ENCODE data around the gene IL17B. TPM values are rescaled to one million over a fixed set of nuclear protein-coding genes. Genes with fewer than 3 reads are reported as not detected.

Gene IL17B
- total RNA-seq, 2 donors from 2014 or later, result not detected

GRCh38 chr5:149407323-149408251, 28.5 kb upstream of the IL17B start:
- Histone ChIP-seq H3K9me3 (ENCODE audit: control insufficient read depth, low read length) (no peaks in the 10 kb centered on the region), H3K4me3 (ENCODE audit: low read length) (no peak overlapping the region), H3K27me3 (ENCODE audit: control insufficient read depth, insufficient read depth, low read length, poor library complexity, severe bottlenecking) (no peaks in the 10 kb centered on the region), H3K36me3 (ENCODE audit: control insufficient read depth, insufficient read depth, low read length) (no peaks in the 10 kb centered on the region), H3K4me1 (ENCODE audit: control insufficient read depth, insufficient read depth, low read length) (peaks cover 11% of the 10 kb centered on the region), H3K27ac (ENCODE audit: low read depth, low read length) (no peak overlapping the region), H3K9ac (ENCODE audit: extremely low read depth, low read length, poor library complexity, severe bottlenecking) (no peak overlapping the region)
- no peak for DNase-seq
- no peaks in the 10 kb centered on the region for H3K9me3 Mint-ChIP-seq
- peak overlapping the region; percentile 8 for H3K4me3 Mint-ChIP-seq
- H3K27ac Mint-ChIP-seq, result no peak overlapping the region
- TF ChIP-seq CTCF (conservative IDR thresholded peaks at IDR 0.05), result no peak
- 92 to 94% methylated on average over 9 to 11 of the region's 11 CpGs for WGBS, 2 experiments (ENCODE audit: insufficient coverage in 1 of 2, insufficient read length in 1 of 2)
- H3K4me1 Mint-ChIP-seq, result peaks cover 42% of the 10 kb centered on the region
- H3K27me3 Mint-ChIP-seq (ENCODE audit: insufficient read depth), result no peaks in the 10 kb centered on the region
- H3K36me3 Mint-ChIP-seq (ENCODE audit: low read depth), result no peaks in the 10 kb centered on the region

- H3K4me3 ChIP-seq (ENCODE audit: low read length), result no peak overlapping the region
- H3K27ac Mint-ChIP-seq, result no peak overlapping the region
- no peaks in the 10 kb centered on the region for H3K9me3 ChIP-seq (ENCODE audit: control insufficient read depth, low read length)
- no peaks in the 10 kb centered on the region for H3K27me3 Mint-ChIP-seq (ENCODE audit: insufficient read depth)
- H3K4me1 ChIP-seq (ENCODE audit: control insufficient read depth, insufficient read depth, low read length), result peaks cover 11% of the 10 kb centered on the region
- H3K4me3 Mint-ChIP-seq, result no peak overlapping the region
- WGBS, 2 experiments (ENCODE audit: insufficient coverage in 1 of 2, insufficient read length in 1 of 2), result 89 to 91% methylated on average over 1 to 4 of the region's 4 CpGs
- H3K27me3 ChIP-seq (ENCODE audit: control insufficient read depth, insufficient read depth, low read length, poor library complexity, severe bottlenecking), result no peaks in the 10 kb centered on the region
- H3K36me3 ChIP-seq (ENCODE audit: control insufficient read depth, insufficient read depth, low read length), result no peaks in the 10 kb centered on the region
- H3K36me3 Mint-ChIP-seq (ENCODE audit: low read depth), result no peaks in the 10 kb centered on the region
- no peak overlapping the region for H3K9ac ChIP-seq (ENCODE audit: extremely low read depth, low read length, poor library complexity, severe bottlenecking)
- H3K27ac ChIP-seq (ENCODE audit: low read depth, low read length), result no peak overlapping the region
- no peaks in the 10 kb centered on the region for H3K9me3 Mint-ChIP-seq
- H3K4me1 Mint-ChIP-seq, result peaks cover 48% of the 10 kb centered on the region
- TF ChIP-seq CTCF (conservative IDR thresholded peaks at IDR 0.05), result no peak
- DNase-seq, result no peak
These were observed 27.9 kb upstream of the IL17B start for GRCh38 chr5:149406979-149407306.

GRCh38 chr5:149406203-149406978, 27.3 kb upstream of the IL17B start:
- Histone ChIP-seq H3K4me1 (ENCODE audit: control insufficient read depth, insufficient read depth, low read length) (peaks cover 11% of the 10 kb centered on the region), H3K4me3 (ENCODE audit: low read length) (no peak overlapping the region), H3K9me3 (ENCODE audit: control insufficient read depth, low read length) (no peaks in the 10 kb centered on the region), H3K27me3 (ENCODE audit: control insufficient read depth, insufficient read depth, low read length, poor library complexity, severe bottlenecking) (no peaks in the 10 kb centered on the region), H3K36me3 (ENCODE audit: control insufficient read depth, insufficient read depth, low read length) (no peaks in the 10 kb centered on the region), H3K27ac (ENCODE audit: low read depth, low read length) (no peak overlapping the region), H3K9ac (ENCODE audit: extremely low read depth, low read length, poor library complexity, severe bottlenecking) (no peak overlapping the region)
- no peaks in the 10 kb centered on the region for H3K36me3 Mint-ChIP-seq (ENCODE audit: low read depth)
- no peak overlapping the region for H3K4me3 Mint-ChIP-seq
- TF ChIP-seq CTCF (conservative IDR thresholded peaks at IDR 0.05), result peak; percentile 18
- H3K9me3 Mint-ChIP-seq, result no peaks in the 10 kb centered on the region
- H3K4me1 Mint-ChIP-seq, result peaks cover 50% of the 10 kb centered on the region
- no peaks in the 10 kb centered on the region for H3K27me3 Mint-ChIP-seq (ENCODE audit: insufficient read depth)
- peak overlapping the region; percentile 24 for H3K27ac Mint-ChIP-seq
- 77 to 91% methylated on average over 7 to 9 of the region's 9 CpGs for WGBS, 2 experiments (ENCODE audit: insufficient coverage in 1 of 2, insufficient read length in 1 of 2)
- peak; percentile 80 for DNase-seq

Measured in endodermal cell (in vitro differentiated cells).